VCaP (cell line): ENCODE measurements around the gene FARS2.

ENCODE experiments used
- H3K27ac ChIP-seq: fragments of 450-650 bp; 2 replicates; pipeline ENCODE4 v1.5.1; 2017
- TF ChIP-seq, protein P1 (sequence below): fragments of 450-650 bp; conservative IDR thresholded peaks from 2 replicates; pipeline ENCODE4 v1.5.1; 2017; ENCODE audit warnings: mild to moderate bottlenecking, moderate library complexity

FARS2 gene

DNA sequence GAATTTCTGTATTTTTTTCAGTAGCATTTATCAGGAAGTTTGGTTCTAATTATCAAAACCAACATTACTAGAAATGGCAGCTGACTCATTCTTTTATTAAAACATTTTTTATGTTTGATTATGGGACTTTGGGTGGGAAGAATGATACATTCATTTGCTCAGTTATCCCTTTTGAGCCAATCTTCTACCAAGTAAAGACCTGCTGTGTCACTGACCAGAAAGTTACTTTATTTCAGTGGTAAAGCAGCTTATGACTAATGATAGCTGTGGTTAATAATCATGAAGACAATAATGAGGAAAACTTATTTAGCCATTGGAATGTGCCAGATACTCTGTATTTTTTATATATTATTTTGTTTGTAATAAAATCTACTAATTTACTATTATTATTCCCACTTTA is 142.3 kb downstream of the FARS2 start:
- H3K27ac ChIP-seq, result no peak overlapping the region
- TF ChIP-seq, protein P1, sequence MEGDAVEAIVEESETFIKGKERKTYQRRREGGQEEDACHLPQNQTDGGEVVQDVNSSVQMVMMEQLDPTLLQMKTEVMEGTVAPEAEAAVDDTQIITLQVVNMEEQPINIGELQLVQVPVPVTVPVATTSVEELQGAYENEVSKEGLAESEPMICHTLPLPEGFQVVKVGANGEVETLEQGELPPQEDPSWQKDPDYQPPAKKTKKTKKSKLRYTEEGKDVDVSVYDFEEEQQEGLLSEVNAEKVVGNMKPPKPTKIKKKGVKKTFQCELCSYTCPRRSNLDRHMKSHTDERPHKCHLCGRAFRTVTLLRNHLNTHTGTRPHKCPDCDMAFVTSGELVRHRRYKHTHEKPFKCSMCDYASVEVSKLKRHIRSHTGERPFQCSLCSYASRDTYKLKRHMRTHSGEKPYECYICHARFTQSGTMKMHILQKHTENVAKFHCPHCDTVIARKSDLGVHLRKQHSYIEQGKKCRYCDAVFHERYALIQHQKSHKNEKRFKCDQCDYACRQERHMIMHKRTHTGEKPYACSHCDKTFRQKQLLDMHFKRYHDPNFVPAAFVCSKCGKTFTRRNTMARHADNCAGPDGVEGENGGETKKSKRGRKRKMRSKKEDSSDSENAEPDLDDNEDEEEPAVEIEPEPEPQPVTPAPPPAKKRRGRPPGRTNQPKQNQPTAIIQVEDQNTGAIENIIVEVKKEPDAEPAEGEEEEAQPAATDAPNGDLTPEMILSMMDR, result no peak

DNA sequence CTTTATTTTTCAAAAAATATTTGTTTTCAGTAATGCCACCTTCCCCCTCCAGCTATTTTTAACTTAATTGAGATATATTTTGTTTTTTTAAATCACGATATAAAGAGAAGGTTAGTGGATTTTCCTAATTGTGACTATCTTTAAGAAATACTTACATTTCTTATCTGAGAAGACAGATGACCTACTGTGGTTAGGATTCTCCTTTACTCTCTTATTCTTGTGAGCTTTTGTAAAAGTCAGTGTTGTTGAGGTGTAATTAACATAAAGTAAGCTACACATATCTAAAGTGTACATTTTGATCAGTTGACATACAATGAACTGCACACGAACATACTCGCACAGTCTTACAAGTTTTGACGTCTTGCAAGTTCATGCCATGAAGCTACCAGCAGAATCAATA is 144.7 kb downstream of the FARS2 start:
- TF ChIP-seq, protein P1, result no peak
- H3K27ac ChIP-seq, result no peak overlapping the region

GRCh38 chr6:5411414-5411813 is 150.1 kb downstream of the FARS2 start:
- TF ChIP-seq, protein P1, result no peak
- no peak overlapping the region for H3K27ac ChIP-seq

DNA sequence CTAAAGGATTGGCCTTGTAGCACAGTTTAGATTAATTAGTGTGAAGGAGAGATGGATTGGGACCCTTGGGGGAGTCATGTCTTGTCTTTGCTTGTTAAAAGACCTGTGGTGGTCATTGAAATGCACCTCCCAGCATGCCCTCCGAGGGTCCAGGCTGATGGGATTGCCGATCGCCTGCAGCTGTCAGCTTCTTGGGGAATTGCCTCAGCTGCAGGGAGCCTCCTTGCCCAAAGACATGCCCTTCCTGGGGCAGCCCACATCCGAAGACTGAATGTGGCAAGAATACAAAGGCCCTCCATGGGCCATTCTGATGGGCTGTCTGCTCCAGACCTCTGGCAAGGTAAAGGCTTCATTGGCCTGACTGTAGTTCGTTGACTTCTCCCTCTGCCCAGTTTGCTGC is 150.7 kb downstream of the FARS2 start:
- TF ChIP-seq, protein P1, result no peak
- H3K27ac ChIP-seq, result no peak overlapping the region

DNA sequence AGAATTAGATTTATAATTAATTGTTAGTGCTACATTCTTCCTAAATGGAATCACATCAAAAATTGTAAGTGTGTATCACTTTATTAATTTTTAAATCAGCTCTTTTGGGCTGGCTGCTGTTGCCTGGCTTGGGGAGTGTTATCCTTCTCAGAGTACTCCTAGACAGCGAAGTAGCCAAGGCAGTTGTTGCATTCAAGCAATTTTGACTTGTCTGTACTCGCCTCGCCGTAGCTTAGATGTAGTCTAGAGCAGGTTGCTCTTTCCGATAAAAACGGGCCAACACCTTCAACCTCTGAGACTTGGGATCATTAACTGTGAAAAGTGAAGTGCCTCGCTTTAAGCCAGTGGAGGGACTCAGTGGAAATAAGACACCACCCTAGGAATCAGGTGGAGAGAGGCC is 151.3 kb downstream of the FARS2 start:
- TF ChIP-seq, protein P1, result no peak
- H3K27ac ChIP-seq, result no peak overlapping the region

DNA sequence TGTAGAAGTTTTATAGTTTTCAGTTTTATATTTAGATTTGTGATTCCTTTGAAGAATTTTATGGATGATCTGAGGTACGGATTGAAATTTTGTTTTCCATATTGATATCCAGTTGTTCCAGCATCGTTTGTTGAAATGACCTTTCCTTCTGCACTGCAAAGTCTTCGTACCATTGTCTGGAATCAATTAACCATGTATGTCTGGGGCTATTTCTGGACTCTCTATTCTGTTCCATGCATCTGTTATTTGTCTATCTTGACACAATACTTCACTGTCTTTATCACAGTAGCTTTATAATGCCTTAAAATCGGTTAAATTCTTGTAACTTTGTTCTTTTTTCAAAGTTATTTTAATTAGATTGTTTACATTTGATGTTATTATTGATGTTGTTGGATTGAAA is 154.9 kb downstream of the FARS2 start:
- TF ChIP-seq, protein P1, result no peak
- no peak overlapping the region for H3K27ac ChIP-seq

- peak overlapping the region; percentile 19; the same call in 1 of the 2 replicates for H3K27ac ChIP-seq
- TF ChIP-seq, protein P1, result peak; percentile 77
These were observed 161.1 kb downstream of the FARS2 start for GRCh38 chr6:5422321-5422915.
